C4-2B (cell line): ENCODE data around the gene WWC1.

Experiments used
- ZFX ChIP-seq: fragments of 450-650 bp; IDR thresholded peaks from 2 replicates; pipeline ENCODE4 v1.6.1; 2017
- TF ChIP-seq, protein P1 (sequence below): fragments of 450-650 bp; conservative IDR thresholded peaks from 2 replicates; pipeline ENCODE4 v1.5.1; 2017; ENCODE audit warnings: mild to moderate bottlenecking

DNA sequence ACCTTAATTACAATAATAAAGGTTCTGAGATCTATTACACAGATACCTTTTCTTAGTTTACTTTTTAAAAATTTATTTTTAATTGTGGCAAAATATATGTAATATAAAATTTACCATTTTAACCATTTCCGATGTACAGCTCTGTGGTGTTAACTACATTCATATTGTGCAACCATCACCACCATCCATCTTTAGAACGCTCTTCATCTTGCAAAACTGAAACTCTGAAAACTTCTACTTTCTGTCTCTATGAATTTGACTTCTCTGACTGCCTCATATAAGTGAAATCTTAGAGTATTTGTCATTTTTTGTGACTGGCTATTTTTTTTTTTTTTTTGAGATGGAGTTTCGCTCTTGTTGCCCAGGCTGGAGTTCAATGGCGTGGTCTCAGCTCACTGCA is 26.8 kb downstream of the WWC1 start:
- TF ChIP-seq, protein P1, sequence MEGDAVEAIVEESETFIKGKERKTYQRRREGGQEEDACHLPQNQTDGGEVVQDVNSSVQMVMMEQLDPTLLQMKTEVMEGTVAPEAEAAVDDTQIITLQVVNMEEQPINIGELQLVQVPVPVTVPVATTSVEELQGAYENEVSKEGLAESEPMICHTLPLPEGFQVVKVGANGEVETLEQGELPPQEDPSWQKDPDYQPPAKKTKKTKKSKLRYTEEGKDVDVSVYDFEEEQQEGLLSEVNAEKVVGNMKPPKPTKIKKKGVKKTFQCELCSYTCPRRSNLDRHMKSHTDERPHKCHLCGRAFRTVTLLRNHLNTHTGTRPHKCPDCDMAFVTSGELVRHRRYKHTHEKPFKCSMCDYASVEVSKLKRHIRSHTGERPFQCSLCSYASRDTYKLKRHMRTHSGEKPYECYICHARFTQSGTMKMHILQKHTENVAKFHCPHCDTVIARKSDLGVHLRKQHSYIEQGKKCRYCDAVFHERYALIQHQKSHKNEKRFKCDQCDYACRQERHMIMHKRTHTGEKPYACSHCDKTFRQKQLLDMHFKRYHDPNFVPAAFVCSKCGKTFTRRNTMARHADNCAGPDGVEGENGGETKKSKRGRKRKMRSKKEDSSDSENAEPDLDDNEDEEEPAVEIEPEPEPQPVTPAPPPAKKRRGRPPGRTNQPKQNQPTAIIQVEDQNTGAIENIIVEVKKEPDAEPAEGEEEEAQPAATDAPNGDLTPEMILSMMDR: no peak
- no peak for TF ChIP-seq ZFX
